Measurements from ENCODE around the gene TRABD. TPM values are rescaled to one million over a fixed set of nuclear protein-coding genes. Genes with fewer than 3 reads are reported as not detected.
A peak's percentile ranks its signal among the peaks of the same experiment; 100 is the strongest.

TRABD gene
- total and polyA plus RNA-seq, 7 donors: 14.2 to 88.1 (median 21.4) TPM

- Histone ChIP-seq H3K4me3 (no peak overlapping the region), H3K4me1 (peaks cover 0 to 13% (median 8%) of the 10 kb centered on the region in 4 donors), H3K27me3 (no peaks in the 10 kb centered on the region), H3K27ac (no peak overlapping the region), H3K9me3 (no peaks in the 10 kb centered on the region), H3K36me3 (peaks cover 55 to 90% (median 70%) of the 10 kb centered on the region in 4 donors)
- intact Hi-C loops (cut with DNase I): no loop called here
- no peak for DNase-seq
- 93 to 95% methylated on average over 16 of the region's 16 CpGs for WGBS, 2 donors
- no peak for TF ChIP-seq POLR2A (IDR thresholded peaks at IDR 0.05)
- TF ChIP-seq POLR2AphosphoS5 (IDR thresholded peaks at IDR 0.05): no peak
- no peak for TF ChIP-seq CTCF (IDR thresholded peaks at IDR 0.05)
- no peak for TF ChIP-seq EP300 (IDR thresholded peaks at IDR 0.05)
Observed at GRCh38 chr22:50224071-50224470, 38.4 kb downstream of the TRABD start.

GRCh38 chr22:50225200-50225969 lies 39.7 kb downstream of the TRABD start:
- TF ChIP-seq EP300 (IDR thresholded peaks at IDR 0.05): no peak
- no peak for TF ChIP-seq POLR2A (IDR thresholded peaks at IDR 0.05)
- TF ChIP-seq CTCF (IDR thresholded peaks at IDR 0.05): no peak
- TF ChIP-seq POLR2AphosphoS5 (IDR thresholded peaks at IDR 0.05): no peak
- no peaks in the 10 kb centered on the region for H3K4me1 ChIP-seq
- no peak overlapping the region for H3K4me3 ChIP-seq
- WGBS, 2 donors: 72 to 83% methylated on average over 24 of the region's 24 CpGs
- H3K9me3 ChIP-seq: no peaks in the 10 kb centered on the region
- no peaks in the 10 kb centered on the region for H3K27me3 ChIP-seq
- no peak overlapping the region for H3K27ac ChIP-seq
- H3K36me3 ChIP-seq: peaks cover 53 to 92% (median 72%) of the 10 kb centered on the region in 4 donors
- DNase-seq: peak; percentile 62
- intact Hi-C loops (cut with DNase I): no loop called here

- H3K9me3 ChIP-seq: no peaks in the 10 kb centered on the region
- 91 to 92% methylated on average over 31 of the region's 31 CpGs for WGBS, 2 donors
Observed at GRCh38 chr22:50226063-50226874, 40.6 kb downstream of the TRABD start.

GRCh38 chr22:50226875-50227165 lies 41.1 kb downstream of the TRABD start:
- no peak overlapping the region for H3K27ac ChIP-seq
- no peak for TF ChIP-seq POLR2A (IDR thresholded peaks at IDR 0.05)
- no peak for TF ChIP-seq POLR2AphosphoS5 (IDR thresholded peaks at IDR 0.05)
- no peak for TF ChIP-seq EP300 (IDR thresholded peaks at IDR 0.05)
- TF ChIP-seq CTCF (IDR thresholded peaks at IDR 0.05): no peak
- peaks cover 39 to 79% (median 58%) of the 10 kb centered on the region in 4 donors for H3K36me3 ChIP-seq
- DNase-seq: no peak
- no peaks in the 10 kb centered on the region for H3K4me1 ChIP-seq
- no peaks in the 10 kb centered on the region for H3K27me3 ChIP-seq
- H3K4me3 ChIP-seq: no peak overlapping the region
- intact Hi-C loops (cut with DNase I): no loop called here
- H3K9me3 ChIP-seq: no peaks in the 10 kb centered on the region
- WGBS, 2 donors: 88 to 95% methylated on average over 18 of the region's 18 CpGs

More at GRCh38 chr22:50226063-50226874, 40.6 kb downstream of the TRABD start:
- H3K4me3 ChIP-seq: no peak overlapping the region
- no peak overlapping the region for H3K27ac ChIP-seq
- DNase-seq: peak; percentile 57
- intact Hi-C loops (cut with DNase I): no loop called here
- H3K27me3 ChIP-seq: no peaks in the 10 kb centered on the region
- TF ChIP-seq CTCF (IDR thresholded peaks at IDR 0.05) (no peak), POLR2A (IDR thresholded peaks at IDR 0.05) (no peak), EP300 (IDR thresholded peaks at IDR 0.05) (no peak), POLR2AphosphoS5 (IDR thresholded peaks at IDR 0.05) (no peak)
- H3K4me1 ChIP-seq: no peaks in the 10 kb centered on the region
- peaks cover 44 to 83% (median 64%) of the 10 kb centered on the region in 4 donors for H3K36me3 ChIP-seq

Data from sigmoid colon (tissue), 7 donors.